GM18498 (cell line): ENCODE results near the gene SKI.

Experiments used
- ATAC-seq: cut with Tn5 transposase; IDR thresholded peaks from one replicate; pipeline ENCODE4 v1.9.1; 2021; ENCODE audit warnings: mild to moderate bottlenecking, moderate library complexity; ENCODE audit not compliant: unreplicated experiment

SKI gene

GRCh38 chr1:2229037-2229864, 1.1 kb downstream of the SKI start:
- no peak for ATAC-seq

GRCh38 chr1:2229911-2230731, 2.0 kb downstream of the SKI start:
- no peak for ATAC-seq

GRCh38 chr1:2230781-2231531, 2.8 kb downstream of the SKI start:
- no peak for ATAC-seq

- ATAC-seq: no peak
Measured at GRCh38 chr1:2231532-2232254, 3.6 kb downstream of the SKI start.

- ATAC-seq: no peak
Measured at GRCh38 chr1:2232255-2232915, 4.3 kb downstream of the SKI start.

- ATAC-seq: no peak
Measured at GRCh38 chr1:2232916-2233438, 4.9 kb downstream of the SKI start.

- no peak for ATAC-seq
Measured at GRCh38 chr1:2233468-2233867, 5.3 kb downstream of the SKI start.

GRCh38 chr1:2233997-2234761, 6.1 kb downstream of the SKI start:
- ATAC-seq: no peak

GRCh38 chr1:2234762-2235113, 6.6 kb downstream of the SKI start:
- ATAC-seq: no peak

- ATAC-seq: no peak
Measured at GRCh38 chr1:2235300-2235998, 7.3 kb downstream of the SKI start.

GRCh38 chr1:2236695-2237677, 8.9 kb downstream of the SKI start:
- no peak for ATAC-seq

GRCh38 chr1:2237773-2238172, 9.7 kb downstream of the SKI start:
- no peak for ATAC-seq

- no peak for ATAC-seq
Measured at GRCh38 chr1:2238361-2239012, 10.4 kb downstream of the SKI start.

- no peak for ATAC-seq
Measured at GRCh38 chr1:2239013-2239370, 10.9 kb downstream of the SKI start.

GRCh38 chr1:2239384-2239985, 11.4 kb downstream of the SKI start:
- no peak for ATAC-seq

- no peak for ATAC-seq
Measured at GRCh38 chr1:2240270-2241156, 12.4 kb downstream of the SKI start.
